WTC11 (cell line): ENCODE data around the gene KCNIP1. TPM values are rescaled to one million over a fixed set of nuclear protein-coding genes. Genes with fewer than 3 reads are reported as not detected.

Experiments used
- ATAC-seq: fragments of 200-7000 bp; cut with Tn5 transposase; 2 replicates; pipeline ENCODE4 v1.10.0; 2021; ENCODE audit warnings: mild to moderate bottlenecking, moderate library complexity
- CTCF ChIA-PET: fragments of 300-600 bp; sonication (Branson Sonifier 250); formaldehyde crosslinking; loops from one replicate; lab custom pipeline; 2021; ENCODE audit warnings: antibody characterized with exemption; lab: Charles Lee
- POLR2A ChIA-PET: fragments of 350-600 bp; sonication (Branson Sonifier 250); formaldehyde crosslinking; loops from one replicate; lab custom pipeline; 2021; ENCODE audit warnings: antibody characterized with exemption; lab: Charles Lee
- DNase-seq: peaks from one replicate; pipeline ENCODE4 v3.0.0; 2021; ENCODE audit warnings: low spot score
- H3K27ac Mint-ChIP-seq: 2 replicates; pipeline ENCODE4 v1.8.0; 2021; ENCODE audit warnings: mixed read lengths
- H3K27me3 Mint-ChIP-seq: 2 replicates; pipeline ENCODE4 v1.8.0; 2021; ENCODE audit warnings: low read depth, mild to moderate bottlenecking, moderate library complexity, mixed read lengths
- H3K36me3 Mint-ChIP-seq: 2 replicates; pipeline ENCODE4 v1.8.0; 2021; ENCODE audit warnings: mixed read lengths
- H3K4me1 Mint-ChIP-seq: 2 replicates; pipeline ENCODE4 v1.8.0; 2022; ENCODE audit warnings: mixed read lengths
- H3K4me3 Mint-ChIP-seq: 2 replicates; pipeline ENCODE4 v1.8.0; 2021; ENCODE audit warnings: mild to moderate bottlenecking, moderate library complexity, mixed read lengths
- H3K9me3 Mint-ChIP-seq: 2 replicates; pipeline ENCODE4 v1.8.0; 2021; ENCODE audit warnings: mixed read lengths
- ATF1 ChIP-seq: sonication (generic); formaldehyde crosslinking; IDR thresholded peaks from 2 replicates; pipeline ENCODE4 v1.8.1; 2023; ENCODE audit warnings: mild to moderate bottlenecking, moderate library complexity, missing genetic modification reagents
- CBFB ChIP-seq: sonication (generic); formaldehyde crosslinking; IDR thresholded peaks from 2 replicates; pipeline ENCODE4 v1.8.1; 2022; ENCODE audit warnings: mild to moderate bottlenecking, low read depth, missing genetic modification reagents
- E2F1 ChIP-seq: sonication (generic); formaldehyde crosslinking; IDR thresholded peaks from 2 replicates; pipeline ENCODE4 v1.8.0; 2022; ENCODE audit warnings: mild to moderate bottlenecking, missing genetic modification reagents
- EMX1 ChIP-seq: fragments of 250-450 bp; sonication (Bioruptor Pico); IDR thresholded peaks from 2 replicates; pipeline ENCODE4 v1.8.0; 2021; ENCODE audit warnings: mild to moderate bottlenecking
- ETV6 ChIP-seq: sonication (generic); formaldehyde crosslinking; IDR thresholded peaks from 2 replicates; pipeline ENCODE4 v1.8.1; 2022; ENCODE audit warnings: mild to moderate bottlenecking, missing genetic modification reagents
- FOXK1 ChIP-seq: sonication (generic); formaldehyde crosslinking; IDR thresholded peaks from 2 replicates; pipeline ENCODE4 v1.8.0; 2022; ENCODE audit warnings: mild to moderate bottlenecking, moderate library complexity, missing genetic modification reagents
- GTF2I ChIP-seq: fragments of 250-450 bp; sonication (Bioruptor Pico); conservative IDR thresholded peaks from 2 replicates; pipeline ENCODE4 v1.4.0; 2021; ENCODE audit warnings: mild to moderate bottlenecking
- HMGA2 ChIP-seq: fragments of 250-450 bp; sonication (Bioruptor Pico); IDR thresholded peaks from 2 replicates; pipeline ENCODE4 v1.4.0; 2021; ENCODE audit warnings: mild to moderate bottlenecking, moderate library complexity
- HMGXB4 ChIP-seq: sonication (generic); formaldehyde crosslinking; IDR thresholded peaks from 2 replicates; pipeline ENCODE4 v1.8.1; 2023; ENCODE audit warnings: mild to moderate bottlenecking, moderate library complexity, missing genetic modification reagents
- IRF1 ChIP-seq: sonication (generic); formaldehyde crosslinking; IDR thresholded peaks from 2 replicates; pipeline ENCODE4 v1.8.0; 2023; ENCODE audit warnings: missing genetic modification reagents
- KAT7 ChIP-seq: sonication (generic); formaldehyde crosslinking; IDR thresholded peaks from 2 replicates; pipeline ENCODE4 v1.8.1; 2023; ENCODE audit warnings: missing genetic modification reagents, mild to moderate bottlenecking, borderline replicate concordance
- NFATC4 ChIP-seq: fragments of 250-450 bp; sonication (Bioruptor Pico); IDR thresholded peaks from 2 replicates; pipeline ENCODE4 v1.9.0; 2021; ENCODE audit warnings: mild to moderate bottlenecking
- SMAD3 ChIP-seq: sonication (generic); formaldehyde crosslinking; IDR thresholded peaks from 2 replicates; pipeline ENCODE4 v1.8.0; 2022; ENCODE audit warnings: missing genetic modification reagents, mild to moderate bottlenecking, borderline replicate concordance
- SP1 ChIP-seq: sonication (generic); formaldehyde crosslinking; conservative IDR thresholded peaks from 2 replicates; pipeline ENCODE4 v1.8.1; 2022; ENCODE audit warnings: missing genetic modification reagents
- ZNF121 ChIP-seq: sonication (generic); formaldehyde crosslinking; IDR thresholded peaks from 2 replicates; pipeline ENCODE4 v1.8.0; 2023; ENCODE audit warnings: missing genetic modification reagents
- ZNF138 ChIP-seq: sonication (generic); formaldehyde crosslinking; conservative IDR thresholded peaks from 2 replicates; pipeline ENCODE4 v1.8.1; 2022; ENCODE audit warnings: mild to moderate bottlenecking, moderate library complexity, missing genetic modification reagents
- ZNF263 ChIP-seq: sonication (generic); formaldehyde crosslinking; IDR thresholded peaks from 2 replicates; pipeline ENCODE4 v1.8.1; 2022; ENCODE audit warnings: low read depth, mild to moderate bottlenecking, moderate library complexity, missing genetic modification reagents
- ZNF317 ChIP-seq: sonication (generic); formaldehyde crosslinking; IDR thresholded peaks from 2 replicates; pipeline ENCODE4 v1.8.1; 2023; ENCODE audit warnings: low read depth, mild to moderate bottlenecking, moderate library complexity, missing genetic modification reagents, borderline replicate concordance
- ZNF416 ChIP-seq: fragments of 250-450 bp; sonication (Bioruptor Pico); IDR thresholded peaks from 2 replicates; pipeline ENCODE4 v1.9.0; 2021; ENCODE audit warnings: mild to moderate bottlenecking, inconsistent platforms
- ZNF423 ChIP-seq: fragments of 250-450 bp; sonication (Bioruptor Pico); IDR thresholded peaks from 2 replicates; pipeline ENCODE4 v2.1.2; 2022; ENCODE audit warnings: mild to moderate bottlenecking, moderate library complexity
- total RNA-seq: library from RNA; stranded (reverse); gene quantifications from 3 replicates; pipeline ENCODE4 v1.2.3, GENCODE V29; 2021
- TF ChIP-seq, protein P1 (sequence below): sonication (generic); formaldehyde crosslinking; IDR thresholded peaks from 2 replicates; pipeline ENCODE4 v1.8.0; 2022; ENCODE audit warnings: mild to moderate bottlenecking, missing genetic modification reagents
- TF ChIP-seq, protein P2 (sequence below): sonication (generic); formaldehyde crosslinking; IDR thresholded peaks from 2 replicates; pipeline ENCODE4 v1.8.0; 2022; ENCODE audit warnings: mild to moderate bottlenecking, missing genetic modification reagents
- TF ChIP-seq, protein P3 (sequence below): fragments of 250-450 bp; sonication (Bioruptor Pico); IDR thresholded peaks from 2 replicates; pipeline ENCODE4 v1.9.0; 2021; ENCODE audit warnings: mild to moderate bottlenecking
- TF ChIP-seq, protein P4 (sequence below): sonication (generic); formaldehyde crosslinking; IDR thresholded peaks from 2 replicates; pipeline ENCODE4 v1.8.1; 2022; ENCODE audit warnings: low read depth, missing genetic modification reagents, borderline replicate concordance

KCNIP1 gene
- total RNA-seq, 1 experiment from 2014 or later, result 0.59 TPM

- TF ChIP-seq, protein P1, sequence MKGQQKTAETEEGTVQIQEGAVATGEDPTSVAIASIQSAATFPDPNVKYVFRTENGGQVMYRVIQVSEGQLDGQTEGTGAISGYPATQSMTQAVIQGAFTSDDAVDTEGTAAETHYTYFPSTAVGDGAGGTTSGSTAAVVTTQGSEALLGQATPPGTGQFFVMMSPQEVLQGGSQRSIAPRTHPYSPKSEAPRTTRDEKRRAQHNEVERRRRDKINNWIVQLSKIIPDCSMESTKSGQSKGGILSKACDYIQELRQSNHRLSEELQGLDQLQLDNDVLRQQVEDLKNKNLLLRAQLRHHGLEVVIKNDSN (CRISPR knock-in tag), result no peak
- TF ChIP-seq CBFB (CRISPR knock-in tag), result no peak
- TF ChIP-seq FOXK1 (CRISPR knock-in tag), result no peak
- no peak for TF ChIP-seq SP1 (CRISPR knock-in tag)
Observed at GRCh38 chr5:170757182-170757601, 253.4 kb downstream of the KCNIP1 start (continued).

GRCh38 chr5:170757669-170758068, 253.8 kb downstream of the KCNIP1 start:
- Mint-ChIP-seq H3K36me3 (peaks cover 36% of the 10 kb centered on the region), H3K27me3 (no peaks in the 10 kb centered on the region), H3K9me3 (peaks cover 14% of the 10 kb centered on the region), H3K4me3 (no peak overlapping the region), H3K27ac (peak overlapping the region; percentile 20), H3K4me1 (peaks cover 32% of the 10 kb centered on the region)
- TF ChIP-seq ZNF138 (no peak), E2F1 (CRISPR knock-in tag) (no peak), ZNF263 (CRISPR knock-in tag) (no peak), IRF1 (CRISPR knock-in tag) (no peak), ZNF121 (CRISPR knock-in tag) (no peak), ATF1 (no peak), SP1 (CRISPR knock-in tag) (no peak)
- TF ChIP-seq, protein P2, sequence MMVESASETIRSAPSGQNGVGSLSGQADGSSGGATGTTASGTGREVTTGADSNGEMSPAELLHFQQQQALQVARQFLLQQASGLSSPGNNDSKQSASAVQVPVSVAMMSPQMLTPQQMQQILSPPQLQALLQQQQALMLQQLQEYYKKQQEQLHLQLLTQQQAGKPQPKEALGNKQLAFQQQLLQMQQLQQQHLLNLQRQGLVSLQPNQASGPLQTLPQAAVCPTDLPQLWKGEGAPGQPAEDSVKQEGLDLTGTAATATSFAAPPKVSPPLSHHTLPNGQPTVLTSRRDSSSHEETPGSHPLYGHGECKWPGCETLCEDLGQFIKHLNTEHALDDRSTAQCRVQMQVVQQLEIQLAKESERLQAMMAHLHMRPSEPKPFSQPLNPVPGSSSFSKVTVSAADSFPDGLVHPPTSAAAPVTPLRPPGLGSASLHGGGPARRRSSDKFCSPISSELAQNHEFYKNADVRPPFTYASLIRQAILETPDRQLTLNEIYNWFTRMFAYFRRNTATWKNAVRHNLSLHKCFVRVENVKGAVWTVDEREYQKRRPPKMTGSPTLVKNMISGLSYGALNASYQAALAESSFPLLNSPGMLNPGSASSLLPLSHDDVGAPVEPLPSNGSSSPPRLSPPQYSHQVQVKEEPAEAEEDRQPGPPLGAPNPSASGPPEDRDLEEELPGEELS (CRISPR knock-in tag), result no peak
- ChIA-PET POLR2A (no interaction called here), CTCF (interaction anchor here (2.1 kb wide), 1 partner anchor 34 kb away, joined by 5 read pairs; no protein-coding TSS in a partner anchor)
- no peak for ATAC-seq
- no peak for DNase-seq

GRCh38 chr5:170758481-170758880, 254.7 kb downstream of the KCNIP1 start:
- peaks cover 14% of the 10 kb centered on the region for H3K9me3 Mint-ChIP-seq
- H3K27ac Mint-ChIP-seq, result 0 out of 2 replicates have a peak overlapping the region, but pooled peaks have one; percentile 20
- H3K4me3 Mint-ChIP-seq, result no peak overlapping the region
- DNase-seq (no peak), ATAC-seq (no peak)
- ChIA-PET CTCF (interaction anchor here (1.0 kb wide), 1 partner anchor 12 kb away, joined by 3 read pairs; no protein-coding TSS in a partner anchor), POLR2A (no interaction called here)
- H3K27me3 Mint-ChIP-seq, result no peaks in the 10 kb centered on the region
- H3K36me3 Mint-ChIP-seq, result peaks cover 29% of the 10 kb centered on the region
- peaks cover 32% of the 10 kb centered on the region for H3K4me1 Mint-ChIP-seq
- no peak for TF ChIP-seq NFATC4 (CRISPR knock-in tag)
- TF ChIP-seq HMGA2 (CRISPR knock-in tag), result no peak
- no peak for TF ChIP-seq ETV6 (CRISPR knock-in tag)
- TF ChIP-seq KAT7 (CRISPR knock-in tag), result no peak
- TF ChIP-seq SMAD3 (CRISPR knock-in tag), result no peak
- TF ChIP-seq, protein P3, sequence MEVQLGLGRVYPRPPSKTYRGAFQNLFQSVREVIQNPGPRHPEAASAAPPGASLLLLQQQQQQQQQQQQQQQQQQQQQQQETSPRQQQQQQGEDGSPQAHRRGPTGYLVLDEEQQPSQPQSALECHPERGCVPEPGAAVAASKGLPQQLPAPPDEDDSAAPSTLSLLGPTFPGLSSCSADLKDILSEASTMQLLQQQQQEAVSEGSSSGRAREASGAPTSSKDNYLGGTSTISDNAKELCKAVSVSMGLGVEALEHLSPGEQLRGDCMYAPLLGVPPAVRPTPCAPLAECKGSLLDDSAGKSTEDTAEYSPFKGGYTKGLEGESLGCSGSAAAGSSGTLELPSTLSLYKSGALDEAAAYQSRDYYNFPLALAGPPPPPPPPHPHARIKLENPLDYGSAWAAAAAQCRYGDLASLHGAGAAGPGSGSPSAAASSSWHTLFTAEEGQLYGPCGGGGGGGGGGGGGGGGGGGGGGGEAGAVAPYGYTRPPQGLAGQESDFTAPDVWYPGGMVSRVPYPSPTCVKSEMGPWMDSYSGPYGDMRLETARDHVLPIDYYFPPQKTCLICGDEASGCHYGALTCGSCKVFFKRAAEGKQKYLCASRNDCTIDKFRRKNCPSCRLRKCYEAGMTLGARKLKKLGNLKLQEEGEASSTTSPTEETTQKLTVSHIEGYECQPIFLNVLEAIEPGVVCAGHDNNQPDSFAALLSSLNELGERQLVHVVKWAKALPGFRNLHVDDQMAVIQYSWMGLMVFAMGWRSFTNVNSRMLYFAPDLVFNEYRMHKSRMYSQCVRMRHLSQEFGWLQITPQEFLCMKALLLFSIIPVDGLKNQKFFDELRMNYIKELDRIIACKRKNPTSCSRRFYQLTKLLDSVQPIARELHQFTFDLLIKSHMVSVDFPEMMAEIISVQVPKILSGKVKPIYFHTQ, result no peak
- TF ChIP-seq FOXK1 (CRISPR knock-in tag), result no peak
- no peak for TF ChIP-seq ZNF138
- no peak for TF ChIP-seq ZNF416 (CRISPR knock-in tag)
- TF ChIP-seq GTF2I (CRISPR knock-in tag), result no peak
- no peak for TF ChIP-seq EMX1 (CRISPR knock-in tag)
- no peak for TF ChIP-seq SP1 (CRISPR knock-in tag)
- TF ChIP-seq, protein P4, sequence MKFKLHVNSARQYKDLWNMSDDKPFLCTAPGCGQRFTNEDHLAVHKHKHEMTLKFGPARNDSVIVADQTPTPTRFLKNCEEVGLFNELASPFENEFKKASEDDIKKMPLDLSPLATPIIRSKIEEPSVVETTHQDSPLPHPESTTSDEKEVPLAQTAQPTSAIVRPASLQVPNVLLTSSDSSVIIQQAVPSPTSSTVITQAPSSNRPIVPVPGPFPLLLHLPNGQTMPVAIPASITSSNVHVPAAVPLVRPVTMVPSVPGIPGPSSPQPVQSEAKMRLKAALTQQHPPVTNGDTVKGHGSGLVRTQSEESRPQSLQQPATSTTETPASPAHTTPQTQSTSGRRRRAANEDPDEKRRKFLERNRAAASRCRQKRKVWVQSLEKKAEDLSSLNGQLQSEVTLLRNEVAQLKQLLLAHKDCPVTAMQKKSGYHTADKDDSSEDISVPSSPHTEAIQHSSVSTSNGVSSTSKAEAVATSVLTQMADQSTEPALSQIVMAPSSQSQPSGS (CRISPR knock-in tag), result no peak
- TF ChIP-seq ZNF263 (CRISPR knock-in tag), result no peak
- TF ChIP-seq ZNF423 (CRISPR knock-in tag), result no peak
- TF ChIP-seq HMGXB4 (CRISPR knock-in tag), result no peak
- no peak for TF ChIP-seq ZNF317 (CRISPR knock-in tag)
- no peak for TF ChIP-seq CBFB (CRISPR knock-in tag)
